Measurements from ENCODE around the gene ADM.

Gene ADM

GRCh38 chr11:10309163-10310093 is 4.6 kb downstream of the ADM start:
- no peak for DNase-seq (ENCODE audit: low read depth in 2 of 2)

- DNase-seq (ENCODE audit: low read depth in 2 of 2), result no peak
These were observed 5.5 kb downstream of the ADM start for GRCh38 chr11:10310301-10310841.

GRCh38 chr11:10311802-10312201 is 6.9 kb downstream of the ADM start:
- no peak for DNase-seq (ENCODE audit: low read depth in 2 of 2)

GRCh38 chr11:10314199-10315072 is 9.6 kb downstream of the ADM start:
- DNase-seq (ENCODE audit: low read depth in 2 of 2), result no peak

- DNase-seq (ENCODE audit: low read depth in 2 of 2), result no peak
These were observed 10.2 kb downstream of the ADM start for GRCh38 chr11:10315083-10315482.

GRCh38 chr11:10317151-10317755 is 12.4 kb downstream of the ADM start:
- DNase-seq (ENCODE audit: low read depth in 2 of 2), result no peak

GRCh38 chr11:10317776-10318526 is 13.1 kb downstream of the ADM start:
- no peak for DNase-seq (ENCODE audit: low read depth in 2 of 2)

- no peak for DNase-seq (ENCODE audit: low read depth in 2 of 2)
These were observed 13.6 kb downstream of the ADM start for GRCh38 chr11:10318527-10318802.

- no peak for DNase-seq (ENCODE audit: low read depth in 2 of 2)
These were observed 15.1 kb downstream of the ADM start for GRCh38 chr11:10319702-10320558.

- no peak for DNase-seq (ENCODE audit: low read depth in 2 of 2)
These were observed 16.0 kb downstream of the ADM start for GRCh38 chr11:10320736-10321465.

GRCh38 chr11:10322401-10322800 is 17.5 kb downstream of the ADM start:
- DNase-seq (ENCODE audit: low read depth in 2 of 2), result no peak

- DNase-seq (ENCODE audit: low read depth in 2 of 2), result peak in 1 of 2 donors; percentile 45
These were observed 18.2 kb downstream of the ADM start for GRCh38 chr11:10322830-10323792.

- DNase-seq (ENCODE audit: low read depth in 2 of 2), result no peak
These were observed 18.9 kb downstream of the ADM start for GRCh38 chr11:10323793-10324170.

GRCh38 chr11:10324474-10324873 is 19.6 kb downstream of the ADM start:
- DNase-seq (ENCODE audit: low read depth in 2 of 2), result no peak

- DNase-seq (ENCODE audit: low read depth in 2 of 2), result no peak
These were observed 20.6 kb downstream of the ADM start for GRCh38 chr11:10325277-10326011.

GRCh38 chr11:10326012-10326964 is 21.4 kb downstream of the ADM start:
- DNase-seq (ENCODE audit: low read depth in 2 of 2), result no peak

- DNase-seq (ENCODE audit: low read depth in 2 of 2), result no peak
These were observed 22.4 kb downstream of the ADM start for GRCh38 chr11:10327254-10327653.
